IPS DF 6.9 (cell line): ENCODE data around the gene C9orf40.

ENCODE experiments used
- DNase-seq: peaks from one replicate; pipeline ENCODE4 v3.0.0-alpha.2; 2013; ENCODE audit warnings: low read depth, low spot score
- H3K27ac ChIP-seq: one replicate; pipeline ENCODE4 v1.5.1; 2013; ENCODE audit warnings: low read length, control low read depth
- H3K27me3 ChIP-seq: 2 replicates; pipeline ENCODE4 v1.6.1; 2013; ENCODE audit warnings: mild to moderate bottlenecking, low read length; ENCODE audit not compliant: control insufficient read depth, insufficient read depth
- H3K36me3 ChIP-seq: 2 replicates; pipeline ENCODE4 v1.6.1; 2013; ENCODE audit warnings: low read length; ENCODE audit not compliant: control insufficient read depth, insufficient read depth
- H3K4me1 ChIP-seq: 2 replicates; pipeline ENCODE4 v1.6.1; 2013; ENCODE audit warnings: low read length; ENCODE audit not compliant: control insufficient read depth, insufficient read depth
- H3K4me3 ChIP-seq: 2 replicates; pipeline ENCODE4 v1.5.1; 2013; ENCODE audit warnings: mild to moderate bottlenecking, low read length
- H3K9me3 ChIP-seq: 2 replicates; pipeline ENCODE4 v1.6.1; 2013; ENCODE audit warnings: low read length, inconsistent platforms; ENCODE audit not compliant: control insufficient read depth, insufficient read depth
- WGBS: extraction: QIAGEN DNeasy Blood & Tissue Kit; methylation state at CpG from one replicate; pipeline ENCODE4 v1.1.7; 2013; ENCODE audit warnings: mixed read lengths, missing lambda C conversion rate; ENCODE audit not compliant: insufficient read length, insufficient coverage; 5-methylcytosine and 5-hydroxymethylcytosine counted together

C9orf40 gene

GRCh38 chr9:74942801-74943200, 9.9 kb downstream of the C9orf40 start:
- no peak overlapping the region for H3K4me3 ChIP-seq
- no peaks in the 10 kb centered on the region for H3K9me3 ChIP-seq
- no peak overlapping the region for H3K27ac ChIP-seq
- no peaks in the 10 kb centered on the region for H3K27me3 ChIP-seq
- no peaks in the 10 kb centered on the region for H3K36me3 ChIP-seq
- no CpG with 5 or more reads among the region's 3 CpGs for WGBS
- DNase-seq: no peak
- no peaks in the 10 kb centered on the region for H3K4me1 ChIP-seq

GRCh38 chr9:74940600-74940999, 12.1 kb downstream of the C9orf40 start:
- Histone ChIP-seq H3K36me3 (no peaks in the 10 kb centered on the region), H3K27ac (no peak overlapping the region), H3K4me3 (no peak overlapping the region), H3K4me1 (no peaks in the 10 kb centered on the region), H3K9me3 (no peaks in the 10 kb centered on the region), H3K27me3 (no peaks in the 10 kb centered on the region)
- DNase-seq: no peak
- no CpG with 5 or more reads among the region's 4 CpGs for WGBS

GRCh38 chr9:74935008-74935407, 17.7 kb downstream of the C9orf40 start:
- Histone ChIP-seq H3K4me3 (no peak overlapping the region), H3K9me3 (no peaks in the 10 kb centered on the region), H3K36me3 (no peaks in the 10 kb centered on the region), H3K27ac (no peak overlapping the region), H3K27me3 (no peaks in the 10 kb centered on the region), H3K4me1 (no peaks in the 10 kb centered on the region)
- no CpG with 5 or more reads among the region's 8 CpGs for WGBS
- DNase-seq: no peak

- no CpG with 5 or more reads among the region's 1 CpG for WGBS
- Histone ChIP-seq H3K4me1 (peaks cover 2% of the 10 kb centered on the region; the same call in 1 of the 2 replicates), H3K27me3 (no peaks in the 10 kb centered on the region), H3K4me3 (no peak overlapping the region), H3K36me3 (no peaks in the 10 kb centered on the region), H3K27ac (no peak overlapping the region), H3K9me3 (no peaks in the 10 kb centered on the region)
- no peak for DNase-seq
These were observed 31.0 kb downstream of the C9orf40 start for GRCh38 chr9:74921737-74922136.

GRCh38 chr9:74920944-74921626, 31.6 kb downstream of the C9orf40 start:
- DNase-seq: no peak
- H3K9me3 ChIP-seq: no peaks in the 10 kb centered on the region
- whole genome bisulfite sequencing: no CpG with 5 or more reads among the region's 3 CpGs
- no peak overlapping the region for H3K27ac ChIP-seq
- no peaks in the 10 kb centered on the region for H3K36me3 ChIP-seq
- H3K27me3 ChIP-seq: no peaks in the 10 kb centered on the region
- H3K4me3 ChIP-seq: no peak overlapping the region
- H3K4me1 ChIP-seq: peaks cover 2% of the 10 kb centered on the region; the same call in 1 of the 2 replicates

GRCh38 chr9:74910036-74910435, 42.7 kb downstream of the C9orf40 start:
- no peaks in the 10 kb centered on the region for H3K9me3 ChIP-seq
- H3K27ac ChIP-seq: no peak overlapping the region
- no peaks in the 10 kb centered on the region for H3K4me1 ChIP-seq
- no peak overlapping the region for H3K4me3 ChIP-seq
- DNase-seq: no peak
- no peaks in the 10 kb centered on the region; the same call in 1 of the 2 replicates for H3K36me3 ChIP-seq
- no CpG with 5 or more reads among the region's 2 CpGs for WGBS
- H3K27me3 ChIP-seq: no peaks in the 10 kb centered on the region

- Histone ChIP-seq H3K27ac (no peak overlapping the region), H3K4me3 (no peak overlapping the region), H3K9me3 (no peaks in the 10 kb centered on the region), H3K27me3 (no peaks in the 10 kb centered on the region), H3K4me1 (no peaks in the 10 kb centered on the region), H3K36me3 (no peaks in the 10 kb centered on the region; the same call in 1 of the 2 replicates)
- WGBS: no CpG with 5 or more reads among the region's 4 CpGs
- no peak for DNase-seq
These were observed 44.0 kb downstream of the C9orf40 start for GRCh38 chr9:74908665-74909064.

- no peak for DNase-seq
- H3K4me3 ChIP-seq: no peak overlapping the region
These were observed 45.6 kb downstream of the C9orf40 start for GRCh38 chr9:74907085-74907484.

GRCh38 chr9:74901001-74901400, 51.7 kb downstream of the C9orf40 start:
- H3K4me3 ChIP-seq: no peak overlapping the region
- no peaks in the 10 kb centered on the region; the same call in 1 of the 2 replicates for H3K36me3 ChIP-seq
- H3K27ac ChIP-seq: no peak overlapping the region
- no peaks in the 10 kb centered on the region for H3K9me3 ChIP-seq
- DNase-seq: no peak
- no peaks in the 10 kb centered on the region for H3K4me1 ChIP-seq
- no peaks in the 10 kb centered on the region for H3K27me3 ChIP-seq

More at GRCh38 chr9:74907085-74907484, 45.6 kb downstream of the C9orf40 start:
- Histone ChIP-seq H3K27ac (no peak overlapping the region), H3K27me3 (no peaks in the 10 kb centered on the region), H3K4me1 (no peaks in the 10 kb centered on the region), H3K36me3 (no peaks in the 10 kb centered on the region; the same call in 1 of the 2 replicates), H3K9me3 (no peaks in the 10 kb centered on the region)
- no CpG with 5 or more reads among the region's 3 CpGs for WGBS
